ENCODE data around the gene TLE1.

GRCh38 chr9:81609782-81610739 lies 79.3 kb downstream of the TLE1 start:
- TF ChIP-seq POLR2A (IDR thresholded peaks at IDR 0.05; ENCODE audit: borderline replicate concordance, extremely low read depth, insufficient read depth, insufficient read length): no peak
- no peak for TF ChIP-seq SP1 (IDR thresholded peaks at IDR 0.05; ENCODE audit: low read depth)

Measured in HCT116 (cell line).